ENCODE results near the gene HOXA6.

Gene HOXA6

GRCh38 chr7:27147199-27148030 lies at the start of gene HOXA6:
HOXA6 (minus strand) TSS chr7:27147774; CDS start chr7:27147749, 25 bp downstream.
- DNase-seq, result peak; percentile 58

- DNase-seq, result peak; percentile 87
These were observed 48.8 kb upstream of the HOXA6 start for GRCh38 chr7:27196287-27196767.

GRCh38 chr7:27194686-27195379 lies 47.3 kb upstream of the HOXA6 start:
- no peak for DNase-seq

- no peak for DNase-seq
These were observed 46.4 kb upstream of the HOXA6 start for GRCh38 chr7:27194002-27194352.

GRCh38 chr7:27193335-27194001 lies 45.9 kb upstream of the HOXA6 start:
- DNase-seq, result peak; percentile 57

GRCh38 chr7:27192546-27193334 lies 45.2 kb upstream of the HOXA6 start:
- DNase-seq, result peak; percentile 57

GRCh38 chr7:27191833-27192545 lies 44.4 kb upstream of the HOXA6 start:
- peak; percentile 74 for DNase-seq

GRCh38 chr7:27191161-27191731 lies 43.7 kb upstream of the HOXA6 start:
- peak; percentile 52 for DNase-seq

- DNase-seq, result peak; percentile 49
These were observed 42.6 kb upstream of the HOXA6 start for GRCh38 chr7:27189997-27190748.

- peak; percentile 72 for DNase-seq
These were observed 41.9 kb upstream of the HOXA6 start for GRCh38 chr7:27189295-27189996.

- DNase-seq, result peak; percentile 70
These were observed 41.1 kb upstream of the HOXA6 start for GRCh38 chr7:27188386-27189294.

GRCh38 chr7:27187475-27188385 lies 40.2 kb upstream of the HOXA6 start:
- peak; percentile 73 for DNase-seq

- peak; percentile 51 for DNase-seq
These were observed 39.3 kb upstream of the HOXA6 start for GRCh38 chr7:27186668-27187474.

GRCh38 chr7:27185854-27186667 lies 38.5 kb upstream of the HOXA6 start:
- peak; percentile 70 for DNase-seq

- peak; percentile 74 for DNase-seq
These were observed 37.7 kb upstream of the HOXA6 start, which contains the start of gene HOXA11 for GRCh38 chr7:27185013-27185853. HOXA11 (minus strand) TSS chr7:27185232; CDS start chr7:27185144, 88 bp downstream.
